ENCODE measurements around the gene KRTAP5-4.
"Not testable (repeated sequence)": the region's sequence is repeated elsewhere in the genome, so short reads cannot be mapped to it uniquely, and the experiment has no call there.

The KRTAP5-4 gene

GRCh38 chr11:1622086-1622485 is at the start of gene KRTAP5-4:
KRTAP5-4 (minus strand) TSS chr11:1622138; CDS start chr11:1622093, 45 bp downstream.
- TF ChIP-seq CTCF (conservative IDR thresholded peaks at IDR 0.05; ENCODE audit: low read depth, low read length): no peak
- no peak within 1 kb of the TSS for H3K4me3 ChIP-seq (ENCODE audit: low read depth, low read length)
- DNase-seq (ENCODE audit: low read depth): no peak

GRCh38 chr11:1671658-1672057 is 49.7 kb upstream of the KRTAP5-4 start:
- TF ChIP-seq CTCF (conservative IDR thresholded peaks at IDR 0.05; ENCODE audit: low read depth, low read length): no peak
- DNase-seq (ENCODE audit: low read depth): no peak
- no peak overlapping the region for H3K4me3 ChIP-seq (ENCODE audit: low read depth, low read length)

- no peak for DNase-seq (ENCODE audit: low read depth)
- no peak overlapping the region for H3K4me3 ChIP-seq (ENCODE audit: low read depth, low read length)
- TF ChIP-seq CTCF (conservative IDR thresholded peaks at IDR 0.05; ENCODE audit: low read depth, low read length): no peak
Observed at GRCh38 chr11:1670905-1671371, 49.0 kb upstream of the KRTAP5-4 start.

- DNase-seq (ENCODE audit: low read depth): not testable (repeated sequence)
Observed at GRCh38 chr11:1670457-1670856, 48.5 kb upstream of the KRTAP5-4 start.

GRCh38 chr11:1669546-1670218 is 47.7 kb upstream of the KRTAP5-4 start:
- DNase-seq (ENCODE audit: low read depth): no peak
- no peak overlapping the region for H3K4me3 ChIP-seq (ENCODE audit: low read depth, low read length)
- TF ChIP-seq CTCF (conservative IDR thresholded peaks at IDR 0.05; ENCODE audit: low read depth, low read length): no peak

More at GRCh38 chr11:1670457-1670856, 48.5 kb upstream of the KRTAP5-4 start:
- H3K4me3 ChIP-seq (ENCODE audit: low read depth, low read length): not testable (repeated sequence)

- no peak for DNase-seq (ENCODE audit: low read depth)
- H3K4me3 ChIP-seq (ENCODE audit: low read depth, low read length): no peak overlapping the region
- TF ChIP-seq CTCF (conservative IDR thresholded peaks at IDR 0.05; ENCODE audit: low read depth, low read length): no peak
Observed at GRCh38 chr11:1668911-1669473, 47.1 kb upstream of the KRTAP5-4 start.

- TF ChIP-seq CTCF (conservative IDR thresholded peaks at IDR 0.05; ENCODE audit: low read depth, low read length): no peak
- no peak for DNase-seq (ENCODE audit: low read depth)
- H3K4me3 ChIP-seq (ENCODE audit: low read depth, low read length): no peak overlapping the region
Observed at GRCh38 chr11:1667906-1668305, 46.0 kb upstream of the KRTAP5-4 start.

Measured in choroid plexus epithelial cell (primary cell).